Adipose tissue (tissue), 3 donors: ENCODE data around the gene AP5B1. TPM values are rescaled to one million over a fixed set of nuclear protein-coding genes. Genes with fewer than 3 reads are reported as not detected.
A peak's percentile ranks its signal among the peaks of the same experiment; 100 is the strongest.

Source experiments
- H3K27ac ChIP-seq: one replicate; pipeline ENCODE4 v1.5.1; 2013; ENCODE audit warnings: low read depth, low read length
- WGBS, 3 donors: extraction: QIAGEN DNeasy Blood & Tissue Kit; methylation state at CpG; one replicate each; pipeline ENCODE4 v1.1.7; 2013; 5-methylcytosine and 5-hydroxymethylcytosine counted together
- polyA plus RNA-seq, 3 donors: library from polyadenylated mRNA; stranded (reverse); fragments of 200-250 nt; gene quantifications; one replicate each; pipeline ENCODE4 v1.2.3, GENCODE V29; 2013
- donor health status: healthy with polysubstance abuse.
- donor health status: Bipolar disorder and iron deficiency.
- donor health status: healthy.

Gene AP5B1
- polyA plus RNA-seq, 3 donors: 7.4 to 22.6 (median 10.0) TPM

GRCh38 chr11:65787649-65788622 is 7.2 kb upstream of the AP5B1 start:
- H3K27ac ChIP-seq: no peak overlapping the region
- WGBS, 3 donors: 3 to 4% (median 4%) methylated on average over 45 to 64 of the region's 64 CpGs

- 1 to 2% (median 1%) methylated on average over 90 to 112 of the region's 112 CpGs for WGBS, 3 donors
- H3K27ac ChIP-seq: no peak within 1 kb of the TSS
These were observed 6.2 kb upstream of the AP5B1 start, which contains the start of gene OVOL1 for GRCh38 chr11:65786786-65787636. OVOL1 (plus strand) TSS chr11:65787063; CDS start chr11:65787374, 311 bp downstream.

- no peak overlapping the region for H3K27ac ChIP-seq
- WGBS, 3 donors: 11 to 28% (median 12%) methylated on average over 64 to 74 of the region's 74 CpGs
These were observed 5.4 kb upstream of the AP5B1 start for GRCh38 chr11:65786008-65786785.

- H3K27ac ChIP-seq: no peak overlapping the region
- WGBS, 3 donors: 67 to 90% (median 70%) methylated on average over 8 of the region's 8 CpGs
These were observed 4.7 kb upstream of the AP5B1 start for GRCh38 chr11:65785319-65786007.

- 83 to 89% (median 88%) methylated on average over 9 of the region's 9 CpGs for WGBS, 3 donors
- no peak overlapping the region for H3K27ac ChIP-seq
These were observed 2.0 kb upstream of the AP5B1 start for GRCh38 chr11:65782816-65783228.

- no peak overlapping the region for H3K27ac ChIP-seq
- 82 to 88% (median 86%) methylated on average over 13 of the region's 13 CpGs for WGBS, 3 donors
These were observed 1.4 kb upstream of the AP5B1 start for GRCh38 chr11:65781962-65782815.

GRCh38 chr11:65781152-65781961 is 581 bp upstream of the AP5B1 start:
- 12 to 14% (median 13%) methylated on average over 78 to 80 of the region's 83 CpGs for WGBS, 3 donors
- no peak overlapping the region for H3K27ac ChIP-seq

- 3 to 4% (median 3%) methylated on average over 66 to 76 of the region's 76 CpGs for WGBS, 3 donors
- H3K27ac ChIP-seq: peak overlapping the region; percentile 73
These were observed 632 bp downstream of the AP5B1 start for GRCh38 chr11:65779919-65780769.

- 43 to 76% (median 68%) methylated on average over 12 of the region's 12 CpGs for WGBS, 3 donors
- H3K27ac ChIP-seq: no peak overlapping the region
These were observed 1.2 kb downstream of the AP5B1 start for GRCh38 chr11:65779669-65779918.

GRCh38 chr11:65778901-65779668 is 1.7 kb downstream of the AP5B1 start:
- WGBS, 3 donors: 81 to 89% (median 85%) methylated on average over 22 to 25 of the region's 25 CpGs
- no peak overlapping the region for H3K27ac ChIP-seq

- no peak overlapping the region for H3K27ac ChIP-seq
- 92 to 93% (median 93%) methylated on average over 15 to 20 of the region's 20 CpGs for WGBS, 3 donors
These were observed 2.3 kb downstream of the AP5B1 start for GRCh38 chr11:65778431-65778900.

GRCh38 chr11:65777821-65778361 is 2.9 kb downstream of the AP5B1 start:
- no peak overlapping the region for H3K27ac ChIP-seq
- 78 to 88% (median 82%) methylated on average over 23 of the region's 23 CpGs for WGBS, 3 donors

GRCh38 chr11:65777241-65777640 is 3.5 kb downstream of the AP5B1 start:
- 76 to 82% (median 78%) methylated on average over 8 of the region's 8 CpGs for WGBS, 3 donors
- no peak overlapping the region for H3K27ac ChIP-seq

- no peak overlapping the region for H3K27ac ChIP-seq
- WGBS, 3 donors: 52 to 74% (median 73%) methylated on average over 8 of the region's 8 CpGs
These were observed 4.0 kb downstream of the AP5B1 start for GRCh38 chr11:65776710-65777141.
